GM11168 (cell line): Measurements from ENCODE around the gene ZBTB3.
"Not testable (repeated sequence)": the region's sequence is repeated elsewhere in the genome, so short reads cannot be mapped to it uniquely, and the experiment has no call there.

ENCODE experiments used
- in situ Hi-C: fragments of 300-500 bp; cut with MboI; formaldehyde crosslinking; loops from one replicate; pipeline ENCODE4 v1.12.0; 2022; ENCODE audit warnings: low sequenced_read_pairs; ENCODE audit not compliant: unreplicated experiment

The ZBTB3 gene

GRCh38 chr11:62757846-62758788 lies 4.2 kb upstream of the ZBTB3 start:
- in situ Hi-C loops: no loop called here

- in situ Hi-C loops: no loop called here
Observed at GRCh38 chr11:62755086-62755615, 1.2 kb upstream of the ZBTB3 start.

GRCh38 chr11:62752994-62753735 lies 795 bp downstream of the ZBTB3 start:
- in situ Hi-C loops: no loop called here

GRCh38 chr11:62752177-62752785 lies 1.7 kb downstream of the ZBTB3 start:
- in situ Hi-C loops: no loop called here

GRCh38 chr11:62749931-62750330 lies 4.0 kb downstream of the ZBTB3 start:
- in situ Hi-C loops: not testable (repeated sequence)

- in situ Hi-C loops: no loop called here
Observed at GRCh38 chr11:62747475-62748160, 6.3 kb downstream of the ZBTB3 start.

GRCh38 chr11:62737196-62737595 lies 16.8 kb downstream of the ZBTB3 start:
- in situ Hi-C loops: no loop called here

GRCh38 chr11:62732830-62733229 lies 21.1 kb downstream of the ZBTB3 start:
- in situ Hi-C loops: no loop called here

- in situ Hi-C loops: not testable (repeated sequence)
Observed at GRCh38 chr11:62730076-62730475, 23.9 kb downstream of the ZBTB3 start.

GRCh38 chr11:62728171-62728988 lies 25.6 kb downstream of the ZBTB3 start, which contains the start of gene TTC9C:
TTC9C (plus strand) TSS chr11:62728486; CDS start chr11:62728849, 363 bp downstream.
- in situ Hi-C loops: no loop called here

GRCh38 chr11:62727872-62728170 lies 26.1 kb downstream of the ZBTB3 start:
- in situ Hi-C loops: no loop called here

GRCh38 chr11:62727165-62727871 lies 26.6 kb downstream of the ZBTB3 start, which contains the start of gene HNRNPUL2:
HNRNPUL2 (minus strand) TSS chr11:62727457; CDS start chr11:62727156, 301 bp downstream.
- in situ Hi-C loops: no loop called here

- in situ Hi-C loops: no loop called here
Observed at GRCh38 chr11:62726915-62727164, 27.1 kb downstream of the ZBTB3 start.

GRCh38 chr11:62726156-62726914 lies 27.6 kb downstream of the ZBTB3 start:
- in situ Hi-C loops: no loop called here

- in situ Hi-C loops: no loop called here
Observed at GRCh38 chr11:62725646-62726045, 28.3 kb downstream of the ZBTB3 start.

GRCh38 chr11:62724171-62724570 lies 29.8 kb downstream of the ZBTB3 start:
- in situ Hi-C loops: no loop called here

- in situ Hi-C loops: no loop called here
Observed at GRCh38 chr11:62721994-62722393, 32.0 kb downstream of the ZBTB3 start.

- in situ Hi-C loops: no loop called here
Observed at GRCh38 chr11:62719302-62719978, 34.5 kb downstream of the ZBTB3 start.
